Uterus (tissue), 2 donors: ENCODE measurements around the gene PTPRG.

ENCODE experiments used
- CTCF ChIP-seq, 4 experiments: fragments of 200-600 bp in 2 of 4; fragments of 450-650 bp in 2 of 4; sonication (generic) in 2 of 4; IDR thresholded peaks; one replicate each; pipeline ENCODE4 v1.5.1; 2016 to 2019; ENCODE audit warnings: antibody characterized with exemption in 4 of 4, mild to moderate bottlenecking in 2 of 4, moderate library complexity in 1 of 4
- POLR2A ChIP-seq, 2 donors: fragments of 450-650 bp; IDR thresholded peaks; one replicate each; pipeline ENCODE4 v1.6.1; 2016; ENCODE audit warnings: antibody characterized with exemption in 2 of 2, mild to moderate bottlenecking in 1 of 2, moderate library complexity in 1 of 2

- TF ChIP-seq POLR2A (IDR thresholded peaks at IDR 0.05) (no peak), CTCF (IDR thresholded peaks at IDR 0.05) (no peak)
These were observed 85.0 kb downstream of the PTPRG start for GRCh38 chr3:61646360-61646759.
